Measurements from ENCODE around the gene ATP23. TPM values are rescaled to one million over a fixed set of nuclear protein-coding genes. Genes with fewer than 3 reads are reported as not detected.
A peak's percentile ranks its signal among the peaks of the same experiment; 100 is the strongest.

The ATP23 gene
- total RNA-seq, 1 experiment from 2014 or later: 10.3 TPM

DNA sequence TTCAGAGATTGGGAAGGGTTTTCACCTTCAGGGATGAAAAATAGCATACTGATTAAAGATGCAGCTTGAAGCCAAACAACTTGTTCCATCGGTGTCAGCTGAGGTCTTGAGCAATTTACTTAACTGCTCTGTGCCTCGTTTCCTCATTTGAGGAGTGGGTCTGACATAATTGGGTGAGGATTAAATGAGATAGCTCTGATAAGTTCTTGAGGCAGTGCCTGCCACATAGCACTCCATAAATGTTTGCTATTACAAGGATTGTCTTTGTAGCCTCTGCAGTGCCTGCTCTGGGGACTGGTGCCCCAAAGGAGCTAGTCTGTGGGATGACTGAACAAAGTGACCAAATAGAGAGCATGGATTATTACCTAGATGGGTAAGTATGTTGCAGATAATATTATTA is 50.6 kb downstream of the ATP23 start:
- Histone ChIP-seq H3K9me3 (ENCODE audit: control insufficient read depth, insufficient read depth, low read depth, low read length) (peaks cover 5% of the 10 kb centered on the region; the same call in 1 of the 2 replicates), H3K4me1 (ENCODE audit: control insufficient read depth, insufficient read depth, low read length) (no peaks in the 10 kb centered on the region), H3K4me3 (ENCODE audit: low read depth in 2 of 2, low read length in 2 of 2) (no peak overlapping the region), H3K36me3 (ENCODE audit: control insufficient read depth, insufficient read depth, low read length) (no peaks in the 10 kb centered on the region), H3K27ac (ENCODE audit: low read length) (no peak overlapping the region), H3K27me3 (ENCODE audit: control insufficient read depth, insufficient read depth, low read length) (no peaks in the 10 kb centered on the region; the same call in 1 of the 2 replicates)
- POLR2A ChIA-PET: no interaction called here
- CTCF ChIA-PET: no interaction called here
- in situ Hi-C loops (cut with HindIII; ENCODE audit: low pct_unique_long_range_greater_than_20kb, low sequenced_read_pairs): no loop called here
- BruUV-seq (replicated peaks): no TSS peak
- TF ChIP-seq SIN3A (IDR thresholded peaks at IDR 0.05; ENCODE audit: borderline replicate concordance, insufficient read depth, low read depth, low read length): no peak
- TF ChIP-seq REST (IDR thresholded peaks at IDR 0.05; ENCODE audit: insufficient read depth in 1 of 2, low read depth in 2 of 2, low read length in 1 of 2): no peak
- TF ChIP-seq POLR2AphosphoS5 (IDR thresholded peaks at IDR 0.05; ENCODE audit: low read depth, low read length): no peak
- DNase-seq (ENCODE audit: low read depth, low spot score) (no peak), ATAC-seq (no peak)
- intact Hi-C loops (cut with micrococcal nuclease; ENCODE audit: unreplicated experiment): no loop called here

- in situ Hi-C loops (cut with HindIII; ENCODE audit: low pct_unique_long_range_greater_than_20kb, low sequenced_read_pairs) (no loop called here), intact Hi-C loops (cut with micrococcal nuclease; ENCODE audit: unreplicated experiment) (no loop called here)
- Histone ChIP-seq H3K4me3 (ENCODE audit: low read depth in 2 of 2, low read length in 2 of 2) (no peak overlapping the region), H3K36me3 (ENCODE audit: control insufficient read depth, insufficient read depth, low read length) (no peaks in the 10 kb centered on the region), H3K27me3 (ENCODE audit: control insufficient read depth, insufficient read depth, low read length) (no peaks in the 10 kb centered on the region), H3K4me1 (ENCODE audit: control insufficient read depth, insufficient read depth, low read length) (no peaks in the 10 kb centered on the region), H3K9me3 (ENCODE audit: control insufficient read depth, insufficient read depth, low read depth, low read length) (peaks cover 5% of the 10 kb centered on the region; the same call in 1 of the 2 replicates), H3K27ac (ENCODE audit: low read length) (no peak overlapping the region)
- no TSS peak for BruUV-seq (replicated peaks)
- no peak for DNase-seq (ENCODE audit: low read depth, low spot score)
- ChIA-PET POLR2A (no interaction called here), CTCF (interaction anchor here (0.7 kb wide), 1 partner anchor 11 kb away, joined by 3 read pairs; no protein-coding TSS in a partner anchor)
- TF ChIP-seq POLR2AphosphoS5 (IDR thresholded peaks at IDR 0.05; ENCODE audit: low read depth, low read length): no peak
- TF ChIP-seq, protein P1, sequence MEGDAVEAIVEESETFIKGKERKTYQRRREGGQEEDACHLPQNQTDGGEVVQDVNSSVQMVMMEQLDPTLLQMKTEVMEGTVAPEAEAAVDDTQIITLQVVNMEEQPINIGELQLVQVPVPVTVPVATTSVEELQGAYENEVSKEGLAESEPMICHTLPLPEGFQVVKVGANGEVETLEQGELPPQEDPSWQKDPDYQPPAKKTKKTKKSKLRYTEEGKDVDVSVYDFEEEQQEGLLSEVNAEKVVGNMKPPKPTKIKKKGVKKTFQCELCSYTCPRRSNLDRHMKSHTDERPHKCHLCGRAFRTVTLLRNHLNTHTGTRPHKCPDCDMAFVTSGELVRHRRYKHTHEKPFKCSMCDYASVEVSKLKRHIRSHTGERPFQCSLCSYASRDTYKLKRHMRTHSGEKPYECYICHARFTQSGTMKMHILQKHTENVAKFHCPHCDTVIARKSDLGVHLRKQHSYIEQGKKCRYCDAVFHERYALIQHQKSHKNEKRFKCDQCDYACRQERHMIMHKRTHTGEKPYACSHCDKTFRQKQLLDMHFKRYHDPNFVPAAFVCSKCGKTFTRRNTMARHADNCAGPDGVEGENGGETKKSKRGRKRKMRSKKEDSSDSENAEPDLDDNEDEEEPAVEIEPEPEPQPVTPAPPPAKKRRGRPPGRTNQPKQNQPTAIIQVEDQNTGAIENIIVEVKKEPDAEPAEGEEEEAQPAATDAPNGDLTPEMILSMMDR (IDR thresholded peaks at IDR 0.05): peak; percentile 49; the same call in 1 of the 2 replicates
- no peak for ATAC-seq
These were observed 51.7 kb downstream of the ATP23 start for GRCh38 chr12:57993030-57993429.

- in situ Hi-C loops (cut with HindIII; ENCODE audit: low pct_unique_long_range_greater_than_20kb, low sequenced_read_pairs): no loop called here
- intact Hi-C loops (cut with micrococcal nuclease; ENCODE audit: unreplicated experiment): no loop called here
- Histone ChIP-seq H3K9me3 (ENCODE audit: control insufficient read depth, insufficient read depth, low read depth, low read length) (peaks cover 5% of the 10 kb centered on the region; the same call in 1 of the 2 replicates), H3K4me3 (ENCODE audit: low read depth in 2 of 2, low read length in 2 of 2) (no peak overlapping the region), H3K27ac (ENCODE audit: low read length) (no peak overlapping the region), H3K36me3 (ENCODE audit: control insufficient read depth, insufficient read depth, low read length) (no peaks in the 10 kb centered on the region), H3K27me3 (ENCODE audit: control insufficient read depth, insufficient read depth, low read length) (no peaks in the 10 kb centered on the region), H3K4me1 (ENCODE audit: control insufficient read depth, insufficient read depth, low read length) (no peaks in the 10 kb centered on the region)
- no TSS peak for BruUV-seq (replicated peaks)
- POLR2A ChIA-PET: no interaction called here
- CTCF ChIA-PET: no interaction called here
- no peak for ATAC-seq
- no peak for DNase-seq (ENCODE audit: low read depth, low spot score)
- TF ChIP-seq, protein P1 (IDR thresholded peaks at IDR 0.05): no peak
- TF ChIP-seq SIN3A (IDR thresholded peaks at IDR 0.05; ENCODE audit: borderline replicate concordance, insufficient read depth, low read depth, low read length): no peak
- TF ChIP-seq TCF7L2 (IDR thresholded peaks at IDR 0.05; ENCODE audit: low read depth, low read length): no peak
- TF ChIP-seq POLR2AphosphoS5 (IDR thresholded peaks at IDR 0.05; ENCODE audit: low read depth, low read length): no peak
- no peak for TF ChIP-seq REST (IDR thresholded peaks at IDR 0.05; ENCODE audit: insufficient read depth in 1 of 2, low read depth in 2 of 2, low read length in 1 of 2)
These were observed 52.5 kb downstream of the ATP23 start for GRCh38 chr12:57993834-57994233.
